Esophagus muscularis mucosa (tissue), 4 donors: ENCODE measurements around the gene GTF3C5.

Experiments used
- EP300 ChIP-seq: sonication (generic); formaldehyde crosslinking; IDR thresholded peaks from one replicate; pipeline ENCODE4 v1.6.1; 2017; ENCODE audit warnings: antibody characterized with exemption
- POLR2A ChIP-seq: fragments of 450-650 bp; IDR thresholded peaks from one replicate; pipeline ENCODE4 v1.6.1; 2017; ENCODE audit warnings: antibody characterized with exemption, moderate library complexity, mild to moderate bottlenecking, low read depth
- TF ChIP-seq, protein P1 (sequence below), 3 experiments: fragments of 200-600 bp in 2 of 3; fragments of 450-650 bp in 1 of 3; sonication (generic) in 2 of 3; IDR thresholded peaks; one replicate each; pipeline ENCODE4 v1.5.1; 2017 to 2019; ENCODE audit warnings: antibody characterized with exemption in 3 of 3, mild to moderate bottlenecking in 2 of 3, moderate library complexity in 1 of 3

DNA sequence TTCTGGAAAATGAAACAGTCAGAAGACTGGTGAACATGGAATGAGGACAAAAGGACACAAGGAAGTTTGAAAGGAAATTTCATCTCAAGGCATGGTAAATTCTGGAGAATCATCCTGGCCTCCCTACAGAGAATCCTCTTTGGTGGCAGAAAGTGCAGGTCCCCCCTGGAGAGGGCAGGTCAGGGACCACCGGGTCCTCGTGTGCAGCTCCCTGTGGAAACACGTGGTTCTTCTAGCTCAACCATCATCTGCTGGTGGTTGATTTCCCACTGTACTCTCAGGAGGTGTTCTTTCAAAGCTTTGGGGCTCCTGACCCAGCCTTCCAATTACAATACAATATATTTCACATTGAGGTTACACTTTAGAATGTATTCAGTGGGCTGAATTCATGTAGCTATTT lies 2.6 kb upstream of the GTF3C5 start:
- TF ChIP-seq, protein P1, sequence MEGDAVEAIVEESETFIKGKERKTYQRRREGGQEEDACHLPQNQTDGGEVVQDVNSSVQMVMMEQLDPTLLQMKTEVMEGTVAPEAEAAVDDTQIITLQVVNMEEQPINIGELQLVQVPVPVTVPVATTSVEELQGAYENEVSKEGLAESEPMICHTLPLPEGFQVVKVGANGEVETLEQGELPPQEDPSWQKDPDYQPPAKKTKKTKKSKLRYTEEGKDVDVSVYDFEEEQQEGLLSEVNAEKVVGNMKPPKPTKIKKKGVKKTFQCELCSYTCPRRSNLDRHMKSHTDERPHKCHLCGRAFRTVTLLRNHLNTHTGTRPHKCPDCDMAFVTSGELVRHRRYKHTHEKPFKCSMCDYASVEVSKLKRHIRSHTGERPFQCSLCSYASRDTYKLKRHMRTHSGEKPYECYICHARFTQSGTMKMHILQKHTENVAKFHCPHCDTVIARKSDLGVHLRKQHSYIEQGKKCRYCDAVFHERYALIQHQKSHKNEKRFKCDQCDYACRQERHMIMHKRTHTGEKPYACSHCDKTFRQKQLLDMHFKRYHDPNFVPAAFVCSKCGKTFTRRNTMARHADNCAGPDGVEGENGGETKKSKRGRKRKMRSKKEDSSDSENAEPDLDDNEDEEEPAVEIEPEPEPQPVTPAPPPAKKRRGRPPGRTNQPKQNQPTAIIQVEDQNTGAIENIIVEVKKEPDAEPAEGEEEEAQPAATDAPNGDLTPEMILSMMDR (IDR thresholded peaks at IDR 0.05), result no peak
- TF ChIP-seq POLR2A (no peak), EP300 (no peak)
